GM19328 (cell line): ENCODE measurements around the gene SCLY.

ENCODE experiments used
- ATAC-seq: cut with Tn5 transposase; IDR thresholded peaks from one replicate; pipeline ENCODE4 v1.9.1; 2021; ENCODE audit warnings: mild to moderate bottlenecking, moderate library complexity; ENCODE audit not compliant: unreplicated experiment

SCLY gene

GRCh38 chr2:238069021-238069709, 8.4 kb downstream of the SCLY start:
- ATAC-seq = no peak

GRCh38 chr2:238069877-238070276, 9.1 kb downstream of the SCLY start:
- no peak for ATAC-seq

GRCh38 chr2:238075397-238075796, 14.6 kb downstream of the SCLY start:
- no peak for ATAC-seq

GRCh38 chr2:238077292-238077691, 16.5 kb downstream of the SCLY start:
- no peak for ATAC-seq

GRCh38 chr2:238079874-238080327, 19.1 kb downstream of the SCLY start:
- no peak for ATAC-seq

GRCh38 chr2:238080518-238080917, 19.7 kb downstream of the SCLY start:
- ATAC-seq = no peak

- no peak for ATAC-seq
These were observed 20.3 kb downstream of the SCLY start for GRCh38 chr2:238081150-238081549.

- no peak for ATAC-seq
These were observed 20.8 kb downstream of the SCLY start for GRCh38 chr2:238081561-238081960.

GRCh38 chr2:238082151-238082550, 21.4 kb downstream of the SCLY start:
- ATAC-seq = no peak

GRCh38 chr2:238082827-238083226, 22.0 kb downstream of the SCLY start:
- ATAC-seq = no peak

GRCh38 chr2:238083919-238084318, 23.1 kb downstream of the SCLY start:
- no peak for ATAC-seq

GRCh38 chr2:238084761-238085160, 24.0 kb downstream of the SCLY start:
- ATAC-seq = no peak

GRCh38 chr2:238085899-238086298, 25.1 kb downstream of the SCLY start:
- no peak for ATAC-seq

GRCh38 chr2:238087211-238087610, 26.4 kb downstream of the SCLY start:
- ATAC-seq = no peak

GRCh38 chr2:238090887-238091286, 30.1 kb downstream of the SCLY start:
- ATAC-seq = no peak

- no peak for ATAC-seq
These were observed 30.7 kb downstream of the SCLY start for GRCh38 chr2:238091436-238092060.

GRCh38 chr2:238092486-238093035, 31.8 kb downstream of the SCLY start:
- no peak for ATAC-seq

GRCh38 chr2:238093181-238094140, 32.7 kb downstream of the SCLY start:
- no peak for ATAC-seq

- ATAC-seq = no peak
These were observed 33.7 kb downstream of the SCLY start for GRCh38 chr2:238094438-238095022.

GRCh38 chr2:238095143-238095542, 34.3 kb downstream of the SCLY start:
- ATAC-seq = no peak
